NCI-H2227 (cell line): ENCODE measurements around the gene SYNDIG1.

Experiments used
- DNase-seq: peaks from one replicate; lab custom pipeline; 2025; ENCODE audit not compliant: unreplicated experiment; lab: John Stamatoyannopoulos, UW

SYNDIG1 gene

GRCh38 chr20:24630486-24631172 is 161.2 kb downstream of the SYNDIG1 start:
- no peak for DNase-seq

GRCh38 chr20:24631173-24631505 is 161.7 kb downstream of the SYNDIG1 start:
- no peak for DNase-seq

- no peak for DNase-seq
These were observed 163.2 kb downstream of the SYNDIG1 start for GRCh38 chr20:24632581-24632980.

GRCh38 chr20:24633026-24633425 is 163.6 kb downstream of the SYNDIG1 start:
- DNase-seq = no peak

- DNase-seq = no peak
These were observed 164.1 kb downstream of the SYNDIG1 start for GRCh38 chr20:24633521-24633920.

GRCh38 chr20:24634855-24635254 is 165.4 kb downstream of the SYNDIG1 start:
- no peak for DNase-seq

GRCh38 chr20:24636626-24637025 is 167.2 kb downstream of the SYNDIG1 start:
- no peak for DNase-seq

- DNase-seq = no peak
These were observed 167.7 kb downstream of the SYNDIG1 start for GRCh38 chr20:24637087-24637486.

GRCh38 chr20:24637941-24638340 is 168.5 kb downstream of the SYNDIG1 start:
- DNase-seq = no peak

- no peak for DNase-seq
These were observed 169.4 kb downstream of the SYNDIG1 start for GRCh38 chr20:24638591-24639548.

GRCh38 chr20:24640276-24640675 is 170.8 kb downstream of the SYNDIG1 start:
- DNase-seq = no peak

GRCh38 chr20:24640686-24641085 is 171.3 kb downstream of the SYNDIG1 start:
- DNase-seq = no peak

- no peak for DNase-seq
These were observed 174.6 kb downstream of the SYNDIG1 start for GRCh38 chr20:24643731-24644626.

- no peak for DNase-seq
These were observed 176.9 kb downstream of the SYNDIG1 start for GRCh38 chr20:24646321-24646720.

- no peak for DNase-seq
These were observed 178.3 kb downstream of the SYNDIG1 start for GRCh38 chr20:24647713-24648112.

- DNase-seq = no peak
These were observed 179.1 kb downstream of the SYNDIG1 start for GRCh38 chr20:24648481-24648880.

GRCh38 chr20:24648919-24649318 is 179.5 kb downstream of the SYNDIG1 start:
- no peak for DNase-seq

- no peak for DNase-seq
These were observed 180.5 kb downstream of the SYNDIG1 start for GRCh38 chr20:24649787-24650490.

- no peak for DNase-seq
These were observed 181.9 kb downstream of the SYNDIG1 start for GRCh38 chr20:24651171-24651975.

- no peak for DNase-seq
These were observed 182.5 kb downstream of the SYNDIG1 start for GRCh38 chr20:24651976-24652345.
